Endothelial cell of umbilical vein (primary cell): Measurements from ENCODE around the gene IL20. TPM values are rescaled to one million over a fixed set of nuclear protein-coding genes. Genes with fewer than 3 reads are reported as not detected.

Experiments
- BruUV-seq: library from RNA; stranded (reverse); fragments of 400-500 nt; replicated peaks from 2 replicates; lab custom pipeline; 2021; lab: Mats Ljungman, UMichigan
- CTCF ChIA-PET: fragments of 300-600, 350-600 bp; sonication (Branson Sonifier 250); formaldehyde crosslinking; loops from one replicate; lab custom pipeline; 2021; ENCODE audit warnings: antibody characterized with exemption, inconsistent platforms; lab: Charles Lee
- POLR2A ChIA-PET: fragments of 300-600, 350-600 bp; sonication (Branson Sonifier 250); formaldehyde crosslinking; loops from one replicate; lab custom pipeline; 2021; ENCODE audit warnings: antibody characterized with exemption, inconsistent platforms; lab: Charles Lee
- DNase-seq: peaks from one replicate; pipeline ENCODE4 v3.0.0-alpha.2; 2011; ENCODE audit warnings: low read depth, low spot score
- FAIRE-seq: peaks from 2 replicates; lab custom pipeline; 2011; peaks lifted over from hg19 to GRCh38; lab: Jason Lieb, UNC
- H2AFZ ChIP-seq: 2 replicates; pipeline ENCODE4 v1.6.0; 2012; ENCODE audit warnings: low read depth, low read length, control low read depth, inconsistent platforms
- H3K27ac ChIP-seq: 2 replicates; pipeline ENCODE4 v1.5.1; 2011; ENCODE audit warnings: low read depth, mild to moderate bottlenecking, control low read depth, low read length, moderate library complexity; ENCODE audit not compliant: insufficient read depth
- H3K27me3 ChIP-seq, 2 experiments: 2 replicates each; pipeline versions ENCODE4 v1.6.0 to v1.6.1; 2011; ENCODE audit warnings: low read length in 2 of 2, mixed read lengths in 1 of 2; ENCODE audit not compliant: control insufficient read depth in 2 of 2, insufficient read depth in 2 of 2
- H3K36me3 ChIP-seq, 2 experiments: 2 replicates in 1 of 2; 3 replicates in 1 of 2; pipeline ENCODE4 v1.5.1; 2011; ENCODE audit warnings: low read length in 2 of 2, mild to moderate bottlenecking in 1 of 2, moderate library complexity in 1 of 2; ENCODE audit not compliant: control insufficient read depth in 2 of 2, insufficient read depth in 2 of 2; ENCODE audit errors: extremely low read depth in 1 of 2
- H3K4me1 ChIP-seq: 3 replicates; pipeline ENCODE4 v1.5.1; 2011; ENCODE audit warnings: mild to moderate bottlenecking, low read length; ENCODE audit not compliant: control insufficient read depth, insufficient read depth; ENCODE audit errors: extremely low read depth
- H3K4me2 ChIP-seq: 2 replicates; pipeline ENCODE4 v1.6.1; 2011; ENCODE audit warnings: low read length, control low read depth, mixed read lengths; ENCODE audit not compliant: insufficient read depth
- H3K4me3 ChIP-seq, 3 experiments: fragments of 200-600 bp in 1 of 3; sonication (generic), shearing (Covaris generic) in 1 of 3; replicated peaks in 1 of 3; 2 replicates each; pipeline ENCODE4 v1.5.1; 2011 to 2016; ENCODE audit warnings: control low read depth in 3 of 3, low read length in 3 of 3, mild to moderate bottlenecking in 2 of 3, inconsistent platforms in 1 of 3, low read depth in 1 of 3, moderate library complexity in 1 of 3; ENCODE audit not compliant: insufficient read depth in 1 of 3
- H3K79me2 ChIP-seq: 2 replicates; pipeline ENCODE4 v1.6.0; 2012; ENCODE audit warnings: low read length, inconsistent platforms; ENCODE audit not compliant: control insufficient read depth, insufficient read depth
- H3K9ac ChIP-seq: replicated peaks from 2 replicates; pipeline ENCODE3; 2011; ENCODE audit warnings: low read length, control low read depth; ENCODE audit not compliant: insufficient read depth; ENCODE audit errors: extremely low read depth
- H3K9me1 ChIP-seq: replicated peaks from 3 replicates; pipeline ENCODE4 v1.6.0; 2011; ENCODE audit warnings: mild to moderate bottlenecking, low read length; ENCODE audit not compliant: control insufficient read depth, insufficient read depth; ENCODE audit errors: extremely low read depth
- H3K9me3 ChIP-seq: replicated peaks from 2 replicates; pipeline ENCODE4 v1.5.1; 2012; ENCODE audit warnings: low read length, inconsistent platforms; ENCODE audit not compliant: control insufficient read depth, insufficient read depth
- H4K20me1 ChIP-seq: replicated peaks from 2 replicates; pipeline ENCODE3; 2011; ENCODE audit warnings: mild to moderate bottlenecking, low read length; ENCODE audit not compliant: control insufficient read depth, insufficient read depth; ENCODE audit errors: extremely low read depth
- CTCF ChIP-seq, 2 donors: IDR thresholded peaks; 1 replicate in 1 of 2; 2 replicates in 1 of 2; pipeline ENCODE4 v1.5.1; 2011; ENCODE audit warnings: low read length in 2 of 2, mild to moderate bottlenecking in 2 of 2, moderate library complexity in 2 of 2, control low read depth in 1 of 2, inconsistent platforms in 1 of 2, low read depth in 1 of 2; ENCODE audit not compliant: insufficient read depth in 1 of 2; ENCODE audit errors: extremely low read depth in 1 of 2
- EZH2 ChIP-seq: IDR thresholded peaks from 2 replicates; pipeline ENCODE4 v1.6.1; 2012; ENCODE audit warnings: borderline replicate concordance, low read depth, mild to moderate bottlenecking, moderate library complexity, low read length, inconsistent platforms; ENCODE audit not compliant: severe bottlenecking
- FOS ChIP-seq: IDR thresholded peaks from 2 replicates; pipeline ENCODE4 v1.6.1; 2011; ENCODE audit warnings: mild to moderate bottlenecking, low read length, moderate library complexity, borderline replicate concordance; ENCODE audit not compliant: insufficient read depth
- GATA2 ChIP-seq: IDR thresholded peaks from 2 replicates; pipeline ENCODE4 v1.7.0; 2011; ENCODE audit warnings: low read depth, mild to moderate bottlenecking, moderate library complexity, mixed read lengths, low read length; ENCODE audit not compliant: insufficient read length, insufficient read depth
- JUN ChIP-seq: IDR thresholded peaks from 2 replicates; pipeline ENCODE4 v1.6.1; 2011; ENCODE audit warnings: borderline replicate concordance, low read depth; ENCODE audit not compliant: insufficient read length, insufficient read depth
- MAX ChIP-seq: IDR thresholded peaks from 2 replicates; pipeline ENCODE4 v1.6.1; 2011; ENCODE audit not compliant: insufficient read depth, insufficient read length
- MYC ChIP-seq: IDR thresholded peaks from one replicate; pipeline ENCODE4 v1.6.1; 2011; ENCODE audit warnings: mild to moderate bottlenecking, low read depth, low read length
- POLR2A ChIP-seq: IDR thresholded peaks from 2 replicates; pipeline ENCODE4 v1.6.1; 2012; ENCODE audit warnings: low read depth, mild to moderate bottlenecking, control low read depth, low read length
- POLR2AphosphoS5 ChIP-seq: IDR thresholded peaks from 2 replicates; pipeline ENCODE4 v1.6.1; 2012; ENCODE audit warnings: low read depth, mild to moderate bottlenecking, control low read depth, low read length, moderate library complexity; ENCODE audit not compliant: insufficient read depth
- dilution Hi-C: fragments of 300-500 bp; cut with MboI; formaldehyde crosslinking; loops from one replicate; pipeline ENCODE4 v1.15.0; 2019; ENCODE audit warnings: low sequenced_read_pairs; ENCODE audit not compliant: extremely low pct_ligation_motif_present
- intact Hi-C: fragments of 100-400 bp; cut with micrococcal nuclease; formaldehyde crosslinking; loops from one replicate; pipeline ENCODE4 v1.10.0; 2022
- polyA plus RNA-seq, 4 experiments: library from polyadenylated mRNA; depleted of rRNA in 3 of 4; stranded (reverse) in 3 of 4; unstranded in 1 of 4; fragments of >200 nt; gene quantifications; 2 replicates each; pipeline versions ENCODE4 v1.2.1 to v1.2.3, GENCODE V29; 2011 to 2012; ENCODE audit warnings: missing spikeins in 1 of 4
- total RNA-seq: library from RNA; stranded (reverse); gene quantifications from 2 replicates; pipeline ENCODE4 v1.2.3, GENCODE V29; 2021

The IL20 gene
- total and polyA plus RNA-seq, 2 donors (not counting 3 experiments of a cell fraction or from before 2014, with no cell fraction given) = not detected

DNA sequence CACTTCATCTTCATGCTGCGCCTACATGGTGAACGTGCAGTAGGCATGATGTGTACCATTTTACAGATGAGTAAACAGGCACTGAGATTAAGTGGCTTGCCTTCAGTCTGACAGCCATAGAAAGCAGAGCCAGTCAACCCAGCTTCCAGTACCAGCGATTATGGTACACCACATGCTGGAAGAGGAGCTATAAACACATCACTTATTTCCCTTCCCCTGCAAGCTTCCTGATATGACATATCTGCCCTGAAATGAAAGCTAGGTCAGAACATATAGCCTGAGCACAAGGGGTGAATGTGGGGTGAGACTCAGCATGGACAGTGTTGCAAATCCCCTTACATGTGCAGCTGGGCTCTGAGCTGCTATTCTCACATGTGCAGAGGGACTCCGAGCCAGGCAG is 33.8 kb upstream of the IL20 start:
- Histone ChIP-seq H2AFZ (no peak overlapping the region), H3K9ac (no peak overlapping the region), H3K79me2 (no peaks in the 10 kb centered on the region), H3K4me1 (no peaks in the 10 kb centered on the region), H3K4me3 (no peak overlapping the region), H3K27ac (no peak overlapping the region), H3K27me3 (peaks cover 3 to 9% of the 10 kb centered on the region in 2 experiments), H3K36me3 (no peaks in the 10 kb centered on the region), H4K20me1 (no peaks in the 10 kb centered on the region), H3K4me2 (no peak overlapping the region), H3K9me3 (no peaks in the 10 kb centered on the region), H3K9me1 (no peaks in the 10 kb centered on the region)
- ChIA-PET CTCF (interaction anchor here (1.0 to 1.3 kb wide), 2 partner anchors 22 to 24 kb away, joined by 3 to 4 read pairs; no protein-coding TSS in a partner anchor), POLR2A (no interaction called here)
- BruUV-seq = no TSS peak
- FAIRE-seq = no peak
- no peak for TF ChIP-seq CTCF (IDR thresholded peaks at IDR 0.05; ENCODE audit: extremely low read depth in 1 of 2, insufficient read depth in 1 of 2, low read depth in 1 of 2, low read length in 2 of 2)
- no peak for TF ChIP-seq EZH2
- TF ChIP-seq MYC = no peak
- TF ChIP-seq POLR2AphosphoS5 = no peak
- no peak for TF ChIP-seq POLR2A
- TF ChIP-seq FOS = no peak
- TF ChIP-seq MAX = no peak
- no peak for TF ChIP-seq JUN
- TF ChIP-seq GATA2 = no peak
- dilution Hi-C loops = no loop called here
- intact Hi-C loops = no loop called here
- DNase-seq = no peak
